GM18909 (cell line): ENCODE data around the gene XDH.

Source experiments
- ATAC-seq: cut with Tn5 transposase; IDR thresholded peaks from one replicate; pipeline ENCODE4 v1.9.1; 2021; ENCODE audit warnings: mild to moderate bottlenecking; ENCODE audit not compliant: unreplicated experiment, poor library complexity

Gene XDH

DNA sequence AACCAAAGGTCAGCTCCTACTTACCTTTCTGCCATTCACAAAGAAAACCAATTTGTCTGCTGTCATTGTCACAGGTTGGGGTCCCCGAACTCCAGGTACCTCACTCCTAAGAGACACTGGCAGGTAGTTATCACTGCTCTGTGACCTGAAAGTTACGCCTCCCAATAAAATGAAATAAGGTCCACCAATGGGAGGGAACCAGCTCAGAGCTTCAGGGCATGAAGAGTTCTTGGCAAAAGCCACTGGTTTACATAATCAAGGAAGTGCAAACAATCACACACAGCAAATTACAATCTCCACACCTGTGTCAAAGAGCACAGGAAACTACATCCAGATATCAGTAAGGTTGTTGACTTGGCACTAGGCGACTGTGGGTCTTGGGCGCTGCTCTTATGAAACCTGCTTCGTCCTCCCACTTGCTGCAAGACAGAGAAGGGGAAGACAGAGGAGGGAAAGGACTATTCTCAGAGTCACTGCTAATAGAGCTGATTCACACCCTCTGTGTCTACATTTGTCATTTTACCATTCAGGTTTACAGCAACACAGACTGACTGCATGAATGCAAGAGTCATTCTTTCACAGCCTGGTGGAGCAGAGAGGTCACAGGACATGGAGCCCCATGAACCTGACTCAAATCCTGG is at the start of gene XDH:
Gene XDH (minus strand): TSS at position 142 of the 641 bp plus-strand sequence. CDS start 76 bp downstream, at position 66.
- ATAC-seq, result no peak

- no peak for ATAC-seq
Measured at GRCh38 chr2:31457651-31458050, 43.1 kb upstream of the XDH start.

GRCh38 chr2:31446848-31447247 is 32.3 kb upstream of the XDH start:
- no peak for ATAC-seq

- ATAC-seq, result no peak
Measured at GRCh38 chr2:31442376-31442775, 27.8 kb upstream of the XDH start.

GRCh38 chr2:31440764-31441163 is 26.2 kb upstream of the XDH start:
- ATAC-seq, result no peak

DNA sequence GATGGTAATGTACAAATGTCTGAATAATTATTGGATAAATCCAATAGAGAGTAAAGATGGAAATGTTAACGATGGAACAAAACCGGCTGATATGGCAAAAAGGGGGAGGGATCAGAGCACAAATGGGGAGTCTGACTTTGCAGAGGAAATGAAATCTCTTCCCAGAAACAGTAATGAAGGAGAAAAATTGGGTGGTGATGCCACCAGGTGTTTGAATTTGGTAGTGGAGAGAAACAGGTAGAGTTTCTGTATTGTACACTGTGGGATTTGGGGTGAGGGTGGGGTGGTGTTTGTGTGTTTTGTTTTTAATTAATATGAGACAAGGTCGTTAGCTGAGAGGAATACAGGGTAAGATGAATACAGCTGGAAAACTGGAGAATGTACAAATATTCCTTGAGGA is 20.4 kb upstream of the XDH start:
- no peak for ATAC-seq

- ATAC-seq, result no peak
Measured at GRCh38 chr2:31433541-31433940, 19.0 kb upstream of the XDH start.

DNA sequence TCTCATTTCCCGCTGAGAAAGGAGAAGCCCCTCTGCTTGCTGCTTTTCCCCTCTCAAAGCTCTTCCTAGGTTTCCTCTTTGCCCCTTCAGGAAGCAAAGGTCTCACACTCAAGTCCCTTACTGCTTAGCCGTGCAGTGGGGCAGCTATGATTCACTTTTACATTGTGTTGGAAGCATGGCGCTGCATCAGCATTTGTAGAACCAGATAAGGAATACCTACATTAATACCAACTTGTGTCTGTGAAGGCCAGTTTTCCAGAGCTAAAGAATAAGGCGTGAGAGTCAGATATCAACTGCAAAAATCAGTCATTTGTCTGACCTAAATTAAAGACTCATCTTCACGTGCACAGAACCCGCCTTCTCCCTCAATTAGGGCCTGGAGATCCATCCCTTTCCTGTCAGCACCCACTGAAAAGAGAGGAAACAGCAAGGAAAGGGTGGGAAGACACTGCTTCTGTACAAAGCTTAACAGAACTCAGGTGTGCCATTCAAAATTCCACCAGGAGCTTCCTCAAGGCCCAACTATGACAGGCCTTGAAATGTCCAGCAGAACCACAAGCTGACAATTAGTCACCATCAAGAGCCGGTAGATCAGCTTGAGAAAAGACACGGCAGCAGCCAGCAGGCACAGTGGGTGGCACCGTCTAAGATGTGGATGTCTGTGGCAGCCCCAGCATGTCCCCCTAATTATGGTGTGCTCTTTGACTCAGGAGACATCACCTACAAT is 16.1 kb upstream of the XDH start:
- no peak for ATAC-seq

DNA sequence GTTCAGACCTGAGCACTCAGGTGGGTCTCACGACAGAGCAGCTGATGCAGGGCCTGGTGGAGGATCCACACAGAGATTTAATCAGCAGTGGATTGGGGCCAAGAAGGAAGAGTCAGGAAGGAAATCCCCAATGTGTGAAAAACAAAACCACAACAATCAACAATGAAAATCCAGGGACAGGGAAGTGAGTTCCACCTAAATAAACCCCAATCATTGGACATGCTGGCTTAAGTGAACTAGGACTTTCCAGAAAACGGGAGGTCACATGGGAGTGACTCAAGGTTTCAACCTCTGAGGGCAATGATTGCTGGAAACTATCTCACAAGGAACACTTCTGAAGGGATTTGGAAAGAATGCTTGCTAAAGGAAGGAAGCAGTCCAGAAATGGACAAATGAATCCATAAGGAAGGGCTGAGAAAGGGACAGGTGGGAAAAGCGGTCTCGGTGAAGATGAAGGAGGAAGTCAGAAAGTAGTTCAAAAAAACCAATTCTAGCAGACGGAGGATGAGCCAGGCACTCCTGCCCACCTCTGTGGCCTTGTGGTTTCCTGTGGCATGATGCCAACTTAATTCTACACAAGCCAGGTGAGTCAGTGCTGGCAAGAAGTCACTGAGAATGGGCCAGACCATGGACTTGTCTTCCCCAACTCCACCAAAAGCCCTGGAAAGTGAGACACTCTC is 15.4 kb upstream of the XDH start:
- no peak for ATAC-seq

- ATAC-seq, result no peak
Measured at GRCh38 chr2:31429040-31429439, 14.5 kb upstream of the XDH start.

DNA sequence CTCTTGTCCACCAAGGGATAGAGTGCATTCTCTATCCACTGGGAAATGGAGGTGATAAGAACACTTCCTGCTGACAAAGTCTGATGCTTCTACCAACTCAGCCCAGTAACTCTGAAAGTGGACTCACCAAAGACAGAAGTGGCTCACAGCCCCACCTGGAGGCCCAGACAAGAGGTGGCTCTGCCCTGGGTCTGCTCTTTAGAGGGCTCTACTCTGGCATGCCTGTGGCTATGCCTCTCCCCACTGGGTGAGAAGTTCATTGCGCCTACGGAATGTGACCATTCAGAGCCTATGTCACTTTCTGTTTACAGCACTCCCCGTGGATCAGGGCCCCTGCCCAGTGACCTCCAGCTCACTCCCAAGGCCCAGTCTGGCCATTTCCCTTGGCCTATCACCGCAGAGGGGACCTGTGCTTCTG is 13.5 kb upstream of the XDH start:
- no peak for ATAC-seq

DNA sequence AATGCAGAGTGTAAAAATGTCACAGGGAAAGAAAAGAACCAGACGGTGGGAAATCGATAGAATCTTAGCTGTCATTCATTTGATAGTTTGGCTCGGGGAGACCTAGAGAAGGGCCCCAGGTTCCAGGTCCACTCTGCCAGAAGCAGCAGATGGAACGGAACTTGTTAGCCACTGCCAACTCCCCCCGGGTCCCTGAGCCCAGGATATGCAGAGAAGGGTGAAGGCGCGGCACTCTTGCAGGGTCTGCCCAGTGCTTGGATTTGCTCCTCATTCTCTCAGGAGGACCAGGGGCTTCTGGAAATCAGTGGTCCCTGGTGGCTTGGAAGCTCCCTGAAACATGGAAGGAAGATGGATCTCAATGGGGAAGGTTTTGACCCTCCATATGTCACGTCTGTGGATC is 11.6 kb upstream of the XDH start:
- no peak for ATAC-seq

- ATAC-seq, result no peak
Measured at GRCh38 chr2:31421634-31422033, 7.1 kb upstream of the XDH start.

DNA sequence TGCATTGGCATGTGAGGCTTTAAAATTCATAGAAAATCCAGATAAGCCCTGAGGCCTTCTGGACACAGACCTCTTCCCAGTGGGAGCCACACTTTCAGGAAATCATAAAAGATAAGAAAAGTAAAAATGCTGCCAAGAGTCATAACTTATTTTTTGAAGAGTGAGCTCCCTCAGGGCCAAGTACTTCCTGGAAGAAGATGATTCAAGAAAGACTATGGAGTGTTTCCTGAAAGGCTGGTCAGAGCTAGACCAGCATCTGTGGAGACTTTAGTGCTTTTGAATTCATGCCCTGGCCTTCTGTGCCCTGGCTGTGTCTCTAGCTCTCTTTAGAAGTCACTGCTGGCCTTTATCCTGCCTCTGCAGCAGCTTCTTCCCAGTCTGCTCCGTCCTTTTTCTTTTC is 6.4 kb upstream of the XDH start:
- no peak for ATAC-seq

GRCh38 chr2:31419386-31419785 is 4.8 kb upstream of the XDH start:
- ATAC-seq, result no peak

DNA sequence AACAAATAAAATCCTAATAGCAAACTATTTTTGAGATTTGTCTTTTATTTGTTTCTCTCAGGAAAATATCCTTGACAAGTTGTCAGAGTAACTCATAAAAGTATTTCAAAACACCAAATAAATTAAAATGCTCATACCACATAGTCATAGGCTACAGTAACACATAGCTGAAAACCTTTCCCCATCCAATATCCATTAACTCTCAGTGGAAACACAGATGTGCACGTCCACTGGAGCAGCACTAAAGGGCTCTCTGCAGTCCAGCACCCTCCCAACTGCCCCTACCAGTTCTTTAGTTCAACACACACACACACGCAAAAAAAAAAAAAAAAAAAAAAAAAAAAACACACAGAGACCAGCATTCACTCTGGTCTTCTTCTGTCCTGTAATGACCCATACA is 879 bp upstream of the XDH start:
- ATAC-seq, result no peak

GRCh38 chr2:31413862-31414550 is 536 bp downstream of the XDH start:
- no peak for ATAC-seq

- ATAC-seq, result no peak
Measured at GRCh38 chr2:31413025-31413424, 1.5 kb downstream of the XDH start.

- no peak for ATAC-seq
Measured at GRCh38 chr2:31411771-31412170, 2.8 kb downstream of the XDH start.

DNA sequence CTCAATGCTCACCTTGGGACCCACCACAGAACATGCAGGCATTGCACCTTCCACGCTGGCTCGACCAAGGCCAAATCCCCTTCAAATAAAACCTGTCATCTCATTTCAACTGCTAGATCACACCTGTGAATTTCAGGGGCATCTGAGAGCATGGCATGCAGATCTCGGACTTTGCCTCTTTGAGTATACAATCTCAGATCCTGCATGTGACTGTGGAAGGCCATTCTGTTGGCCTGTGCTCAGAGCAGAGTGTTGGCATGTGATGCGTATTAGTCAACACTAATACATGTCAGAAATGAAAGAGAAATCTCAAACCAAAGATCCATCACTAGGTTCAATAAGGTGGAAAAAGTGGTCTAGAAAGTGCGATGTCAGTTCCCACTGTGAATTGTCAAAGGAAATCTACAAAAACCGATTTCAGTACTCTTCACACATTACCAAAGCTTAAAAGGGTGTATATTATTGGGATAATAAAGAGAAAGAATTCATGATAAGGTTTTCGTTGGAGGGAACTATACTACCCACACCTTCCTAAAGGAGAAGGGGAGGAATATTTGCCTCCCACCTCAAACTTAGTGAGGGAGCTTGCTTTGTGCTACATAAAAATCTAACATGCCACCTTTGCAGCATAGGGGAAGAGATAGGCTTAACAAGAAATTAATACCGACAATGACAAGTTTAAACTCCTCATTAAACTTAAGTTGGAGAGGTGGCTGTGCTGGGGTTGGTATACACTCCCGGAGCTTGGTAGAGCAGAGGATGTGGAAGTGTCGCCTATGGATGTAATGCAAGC is 7.8 kb downstream of the XDH start:
- no peak for ATAC-seq
